HG03520 (cell line): Measurements from ENCODE around the gene NEURL1B.
"Not testable (repeated sequence)": the region's sequence is repeated elsewhere in the genome, so short reads cannot be mapped to it uniquely, and the experiment has no call there.

Experiments used
- ATAC-seq: cut with Tn5 transposase; IDR thresholded peaks from one replicate; pipeline ENCODE4 v1.9.1; 2021; ENCODE audit warnings: mild to moderate bottlenecking, moderate library complexity; ENCODE audit not compliant: unreplicated experiment

Gene NEURL1B

GRCh38 chr5:172671091-172671490, 30.0 kb downstream of the NEURL1B start:
- no peak for ATAC-seq

- no peak for ATAC-seq
These were observed 31.6 kb downstream of the NEURL1B start for GRCh38 chr5:172672681-172673080.

- no peak for ATAC-seq
These were observed 33.1 kb downstream of the NEURL1B start for GRCh38 chr5:172674155-172674554.

GRCh38 chr5:172676914-172677475, 35.9 kb downstream of the NEURL1B start:
- ATAC-seq, result no peak

- not testable (repeated sequence) for ATAC-seq
These were observed 37.4 kb downstream of the NEURL1B start for GRCh38 chr5:172678362-172678874.

GRCh38 chr5:172678902-172679301, 37.8 kb downstream of the NEURL1B start:
- ATAC-seq, result no peak

GRCh38 chr5:172679628-172680212, 38.7 kb downstream of the NEURL1B start:
- no peak for ATAC-seq

GRCh38 chr5:172680921-172681320, 39.9 kb downstream of the NEURL1B start:
- ATAC-seq, result no peak

GRCh38 chr5:172681421-172681820, 40.4 kb downstream of the NEURL1B start:
- no peak for ATAC-seq

GRCh38 chr5:172683264-172683644, 42.2 kb downstream of the NEURL1B start:
- ATAC-seq, result no peak

- ATAC-seq, result no peak
These were observed 42.8 kb downstream of the NEURL1B start for GRCh38 chr5:172683645-172684471.

- ATAC-seq, result no peak
These were observed 44.0 kb downstream of the NEURL1B start for GRCh38 chr5:172685091-172685490.

GRCh38 chr5:172686111-172686510, 45.0 kb downstream of the NEURL1B start:
- no peak for ATAC-seq

GRCh38 chr5:172686539-172687390, 45.7 kb downstream of the NEURL1B start:
- no peak for ATAC-seq

GRCh38 chr5:172687940-172688339, 46.9 kb downstream of the NEURL1B start:
- ATAC-seq, result no peak

- no peak for ATAC-seq
These were observed 47.5 kb downstream of the NEURL1B start for GRCh38 chr5:172688349-172689217.

GRCh38 chr5:172689218-172689572, 48.1 kb downstream of the NEURL1B start:
- ATAC-seq, result no peak

GRCh38 chr5:172689801-172690200, 48.7 kb downstream of the NEURL1B start:
- ATAC-seq, result no peak

GRCh38 chr5:172690258-172691075, 49.4 kb downstream of the NEURL1B start:
- no peak for ATAC-seq
